H1 (cell line): ENCODE measurements around the gene BARHL1.

ENCODE experiments used
- CTCF ChIP-seq, 3 experiments: IDR thresholded peaks; 1 replicate in 2 of 3; 2 replicates in 1 of 3; pipeline versions ENCODE4 v1.5.1 to v1.6.1; 2011; ENCODE audit warnings: low read length in 3 of 3, mild to moderate bottlenecking in 3 of 3, inconsistent platforms in 2 of 3, low read depth in 1 of 3, moderate library complexity in 1 of 3; ENCODE audit not compliant: insufficient read depth in 1 of 3; ENCODE audit errors: control extremely low read depth in 1 of 3
- EZH2 ChIP-seq: fragments of 200-600 bp; sonication (generic); IDR thresholded peaks from 2 replicates; pipeline ENCODE4 v1.7.1; 2012; ENCODE audit warnings: low read depth, mild to moderate bottlenecking, moderate library complexity, low read length, inconsistent platforms; ENCODE audit not compliant: severe bottlenecking
- RAD21 ChIP-seq, 2 experiments: IDR thresholded peaks in 1 of 2; conservative IDR thresholded peaks in 1 of 2; 2 replicates each; pipeline ENCODE4 v1.6.1; 2011; ENCODE audit warnings: low read depth in 2 of 2, low read length in 2 of 2, improper control_type of control experiment in 1 of 2, inconsistent platforms in 1 of 2, mild to moderate bottlenecking in 1 of 2, moderate library complexity in 1 of 2

- TF ChIP-seq CTCF (IDR thresholded peaks at IDR 0.05; ENCODE audit: control extremely low read depth in 1 of 3, insufficient read depth in 1 of 3, low read depth in 1 of 3, low read length in 3 of 3) (no peak), EZH2 (no peak), RAD21 (IDR thresholded peaks at IDR 0.05 in 1 of 2, conservative IDR thresholded peaks at IDR 0.05 in 1 of 2; ENCODE audit: low read depth in 2 of 2, low read length in 2 of 2) (peak in 1 of 2 experiments; percentile 24; a peak in 1 of 4 replicates)
These were observed at the start of gene BARHL1 for GRCh38 chr9:132582276-132582785.
